ENCODE measurements around the gene RND2.

RND2 gene

DNA sequence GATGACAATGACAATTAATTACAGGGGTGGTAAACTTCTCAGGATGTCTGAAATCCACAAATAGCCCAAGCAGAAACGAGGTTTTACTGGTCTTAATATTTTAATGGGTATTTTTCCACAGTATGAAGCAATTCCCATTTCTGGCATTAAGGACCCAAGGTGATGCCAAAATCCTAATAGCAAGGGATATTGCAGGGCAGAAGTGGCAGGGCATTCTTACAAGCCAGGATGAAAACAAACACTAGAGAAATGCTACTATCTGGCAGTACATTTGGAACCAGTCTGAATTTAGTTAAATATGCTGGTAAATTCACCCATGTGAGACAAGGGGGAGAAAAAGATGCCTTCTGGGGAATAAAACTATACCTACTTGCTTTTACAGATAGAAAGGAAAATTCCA, 45.2 kb downstream of the RND2 start:
- H3K27me3 ChIP-seq (replicated peaks; ENCODE audit: insufficient read depth, low read length): no peaks in the 10 kb centered on the region
- TF ChIP-seq EZH2phosphoT487 (IDR thresholded peaks at IDR 0.05; ENCODE audit: low read length): no peak
- TF ChIP-seq EZH2 (optimal IDR thresholded peaks at IDR 0.05; ENCODE audit: low read depth, low read length): no peak
- TF ChIP-seq, protein P1, sequence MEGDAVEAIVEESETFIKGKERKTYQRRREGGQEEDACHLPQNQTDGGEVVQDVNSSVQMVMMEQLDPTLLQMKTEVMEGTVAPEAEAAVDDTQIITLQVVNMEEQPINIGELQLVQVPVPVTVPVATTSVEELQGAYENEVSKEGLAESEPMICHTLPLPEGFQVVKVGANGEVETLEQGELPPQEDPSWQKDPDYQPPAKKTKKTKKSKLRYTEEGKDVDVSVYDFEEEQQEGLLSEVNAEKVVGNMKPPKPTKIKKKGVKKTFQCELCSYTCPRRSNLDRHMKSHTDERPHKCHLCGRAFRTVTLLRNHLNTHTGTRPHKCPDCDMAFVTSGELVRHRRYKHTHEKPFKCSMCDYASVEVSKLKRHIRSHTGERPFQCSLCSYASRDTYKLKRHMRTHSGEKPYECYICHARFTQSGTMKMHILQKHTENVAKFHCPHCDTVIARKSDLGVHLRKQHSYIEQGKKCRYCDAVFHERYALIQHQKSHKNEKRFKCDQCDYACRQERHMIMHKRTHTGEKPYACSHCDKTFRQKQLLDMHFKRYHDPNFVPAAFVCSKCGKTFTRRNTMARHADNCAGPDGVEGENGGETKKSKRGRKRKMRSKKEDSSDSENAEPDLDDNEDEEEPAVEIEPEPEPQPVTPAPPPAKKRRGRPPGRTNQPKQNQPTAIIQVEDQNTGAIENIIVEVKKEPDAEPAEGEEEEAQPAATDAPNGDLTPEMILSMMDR (IDR thresholded peaks at IDR 0.05; ENCODE audit: low read length): no peak
- no peak for DNase-seq
- no peaks in the 10 kb centered on the region for H3K4me1 ChIP-seq (ENCODE audit: low read length)
- H3K27ac ChIP-seq (ENCODE audit: low read length): no peak overlapping the region
- no peaks in the 10 kb centered on the region for H3K9me3 ChIP-seq (replicated peaks; ENCODE audit: insufficient read depth, low read length)
- H3K4me2 ChIP-seq (ENCODE audit: low read depth, low read length): no peak overlapping the region
- H3K36me3 ChIP-seq (replicated peaks; ENCODE audit: insufficient read depth, low read length): no peaks in the 10 kb centered on the region
- no peak overlapping the region for H3K9ac ChIP-seq (ENCODE audit: low read length)
- no peak overlapping the region for H3K4me3 ChIP-seq (ENCODE audit: low read length)
- no peaks in the 10 kb centered on the region for H3K9me2 ChIP-seq (replicated peaks; ENCODE audit: insufficient read depth, low read length)
- no peaks in the 10 kb centered on the region for H3F3A ChIP-seq (ENCODE audit: insufficient read depth, low read length)
- no peak overlapping the region for H2AFZ ChIP-seq (ENCODE audit: low read length)
- H3K79me2 ChIP-seq (ENCODE audit: low read length): no peaks in the 10 kb centered on the region
- no peaks in the 10 kb centered on the region for H4K20me1 ChIP-seq (ENCODE audit: insufficient read depth, low read length)

DNA sequence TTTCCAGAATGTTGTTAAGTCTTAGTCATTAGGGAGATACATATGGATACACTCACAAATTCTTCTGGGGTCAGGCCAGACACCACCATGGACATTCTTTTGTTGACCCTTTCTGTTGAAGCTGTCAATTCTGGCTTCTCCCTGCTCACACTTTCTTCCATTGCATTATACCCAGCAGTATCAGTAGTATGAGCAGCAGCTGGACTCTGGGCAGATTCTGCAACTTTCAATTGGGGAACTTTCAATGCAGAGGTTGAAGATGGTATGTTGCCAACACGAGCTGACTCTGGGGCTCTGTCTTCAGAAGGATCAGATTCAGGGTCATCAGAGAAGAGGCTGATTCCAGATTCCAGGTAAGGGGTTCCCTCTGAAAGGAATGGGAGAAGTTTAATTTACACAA, 45.8 kb downstream of the RND2 start:
- no peak overlapping the region for H3K4me3 ChIP-seq (ENCODE audit: low read length)
- no peak for DNase-seq
- no peaks in the 10 kb centered on the region for H3K4me1 ChIP-seq (ENCODE audit: low read length)
- H3K36me3 ChIP-seq (replicated peaks; ENCODE audit: insufficient read depth, low read length): no peaks in the 10 kb centered on the region
- no peaks in the 10 kb centered on the region for H3K79me2 ChIP-seq (ENCODE audit: low read length)
- H3K9me3 ChIP-seq (replicated peaks; ENCODE audit: insufficient read depth, low read length): no peaks in the 10 kb centered on the region
- no peak overlapping the region for H3K27ac ChIP-seq (ENCODE audit: low read length)
- no peak overlapping the region for H3K9ac ChIP-seq (ENCODE audit: low read length)
- TF ChIP-seq, protein P1 (IDR thresholded peaks at IDR 0.05; ENCODE audit: low read length): no peak
- TF ChIP-seq EZH2 (optimal IDR thresholded peaks at IDR 0.05; ENCODE audit: low read depth, low read length) (no peak), EZH2phosphoT487 (IDR thresholded peaks at IDR 0.05; ENCODE audit: low read length) (no peak)
- no peaks in the 10 kb centered on the region for H3K9me2 ChIP-seq (replicated peaks; ENCODE audit: insufficient read depth, low read length)
- no peak overlapping the region for H3K4me2 ChIP-seq (ENCODE audit: low read depth, low read length)
- H4K20me1 ChIP-seq (ENCODE audit: insufficient read depth, low read length): no peaks in the 10 kb centered on the region
- no peak overlapping the region for H2AFZ ChIP-seq (ENCODE audit: low read length)
- H3F3A ChIP-seq (ENCODE audit: insufficient read depth, low read length): no peaks in the 10 kb centered on the region; the same call in 1 of the 2 replicates
- H3K27me3 ChIP-seq (replicated peaks; ENCODE audit: insufficient read depth, low read length): no peaks in the 10 kb centered on the region

DNA sequence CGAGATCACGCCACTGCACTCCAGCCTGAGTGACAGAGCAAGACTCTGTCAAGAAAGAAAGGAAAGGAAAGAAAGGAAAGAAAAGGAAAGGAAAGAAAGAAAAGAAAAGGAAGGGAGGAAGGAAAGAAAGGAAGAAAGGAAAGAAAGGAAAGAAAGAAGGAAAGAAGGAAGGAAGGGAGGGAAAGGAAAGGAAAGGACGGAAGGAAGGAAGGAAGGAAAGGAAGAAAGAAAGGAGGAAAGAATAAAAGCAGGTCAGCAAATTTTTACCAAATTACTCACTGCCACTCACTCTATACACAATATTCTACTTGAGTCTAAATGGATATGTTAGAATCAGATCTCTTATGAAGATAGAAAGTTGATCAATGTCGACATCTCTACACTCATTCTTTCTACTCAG, 49.8 kb downstream of the RND2 start:
- Histone ChIP-seq H3K4me3 (ENCODE audit: low read length) (no peak overlapping the region), H3F3A (ENCODE audit: insufficient read depth, low read length) (no peaks in the 10 kb centered on the region; the same call in 1 of the 2 replicates), H3K36me3 (replicated peaks; ENCODE audit: insufficient read depth, low read length) (no peaks in the 10 kb centered on the region), H3K27me3 (replicated peaks; ENCODE audit: insufficient read depth, low read length) (no peaks in the 10 kb centered on the region), H3K4me1 (ENCODE audit: low read length) (no peaks in the 10 kb centered on the region), H3K9me2 (replicated peaks; ENCODE audit: insufficient read depth, low read length) (no peaks in the 10 kb centered on the region), H3K9ac (ENCODE audit: low read length) (no peak overlapping the region), H3K27ac (ENCODE audit: low read length) (no peak overlapping the region), H2AFZ (ENCODE audit: low read length) (no peak overlapping the region), H3K9me3 (replicated peaks; ENCODE audit: insufficient read depth, low read length) (no peaks in the 10 kb centered on the region), H3K4me2 (ENCODE audit: low read depth, low read length) (no peak overlapping the region), H4K20me1 (ENCODE audit: insufficient read depth, low read length) (no peaks in the 10 kb centered on the region), H3K79me2 (ENCODE audit: low read length) (no peaks in the 10 kb centered on the region)
- no peak for DNase-seq
- TF ChIP-seq, protein P1 (IDR thresholded peaks at IDR 0.05; ENCODE audit: low read length): no peak
- TF ChIP-seq EZH2 (optimal IDR thresholded peaks at IDR 0.05; ENCODE audit: low read depth, low read length) (no peak), EZH2phosphoT487 (IDR thresholded peaks at IDR 0.05; ENCODE audit: low read length) (no peak)
